Gastrocnemius medialis (tissue), 4 donors: ENCODE data around the gene AADAC. TPM values are rescaled to one million over a fixed set of nuclear protein-coding genes. Genes with fewer than 3 reads are reported as not detected.

Experiments
- ATAC-seq, 2 donors: fragments of 150-250 bp; one replicate each; pipeline ENCODE4 v1.9.1; 2016
- DNase-seq, 2 donors: peaks; one replicate each; pipeline ENCODE4 v3.0.0-alpha.2; 2019
- H3K27ac ChIP-seq, 4 donors: fragments of 200-600 bp; sonication (generic); 1 replicate in 1 of 4; 2 replicates in 3 of 4; pipeline ENCODE4 v1.5.1; 2016 to 2018; ENCODE audit warnings: mild to moderate bottlenecking in 2 of 4, moderate library complexity in 1 of 4
- H3K27me3 ChIP-seq, 3 donors: fragments of 200-600 bp; sonication (generic) in 2 of 3; 1 replicate in 1 of 3; 2 replicates in 2 of 3; pipeline versions ENCODE4 v1.5.1 to v1.6.0; 2016 to 2019; ENCODE audit warnings: mild to moderate bottlenecking in 1 of 3, moderate library complexity in 1 of 3
- H3K36me3 ChIP-seq, 2 donors: fragments of 200-600 bp; sonication (generic) in 1 of 2; one replicate each; pipeline ENCODE4 v1.5.1; 2017 to 2018
- H3K4me1 ChIP-seq, 2 donors: fragments of 200-600 bp; sonication (generic) in 1 of 2; one replicate each; pipeline ENCODE4 v1.5.1; 2016 to 2017; ENCODE audit warnings: mild to moderate bottlenecking in 2 of 2
- H3K4me3 ChIP-seq, 4 donors: fragments of 200-600 bp; sonication (generic) in 3 of 4; 1 replicate in 1 of 4; 2 replicates in 3 of 4; pipeline ENCODE4 v1.5.1; 2016 to 2019; ENCODE audit warnings: mild to moderate bottlenecking in 2 of 4
- H3K9me3 ChIP-seq, 3 donors: fragments of 200-600 bp; sonication (generic) in 2 of 3; 1 replicate in 1 of 3; 2 replicates in 2 of 3; pipeline ENCODE4 v1.5.1; 2016 to 2019
- POLR2A ChIP-seq, 2 donors: fragments of 450-650 bp; IDR thresholded peaks; one replicate each; pipeline ENCODE4 v1.6.1; 2017; ENCODE audit warnings: antibody characterized with exemption in 2 of 2, mild to moderate bottlenecking in 2 of 2, moderate library complexity in 2 of 2
- in situ Hi-C, 4 donors: fragments of 200-750 bp; cut with MboI; loops; one replicate each; pipeline versions ENCODE4 v1.15.0 to v1.8.0; 2017; ENCODE audit warnings: low sequenced_read_pairs in 4 of 4
- intact Hi-C: fragments of 100-400 bp; cut with DNase I; formaldehyde crosslinking; loops from one replicate; pipeline ENCODE4 v1.15.1; 2023; ENCODE audit warnings: low total_unique reads
- total RNA-seq, 4 donors: library from RNA; depleted of rRNA; stranded (reverse); fragments of >200 nt; gene quantifications; one replicate each; pipeline versions ENCODE4 v1.1.0 to v1.2.3, GENCODE V29; 2016
- TF ChIP-seq, protein P1 (sequence below), 5 experiments: fragments of 450-650 bp in 3 of 5; fragments of 200-600 bp in 2 of 5; sonication (generic) in 2 of 5; IDR thresholded peaks in 4 of 5; conservative IDR thresholded peaks in 1 of 5; 1 replicate in 4 of 5; 2 replicates in 1 of 5; pipeline ENCODE4 v1.5.1; 2016 to 2019; ENCODE audit warnings: antibody characterized with exemption in 5 of 5, mild to moderate bottlenecking in 3 of 5, moderate library complexity in 3 of 5

Gene AADAC
- total RNA-seq, 4 donors from 2014 or later, result 0.85 to 1.1 TPM; not detected in 2

- H3K27ac ChIP-seq, result no peak overlapping the region
- H3K36me3 ChIP-seq, result no peaks in the 10 kb centered on the region
- DNase-seq (no peak), ATAC-seq (no peak)
- H3K4me1 ChIP-seq, result no peaks in the 10 kb centered on the region
- intact Hi-C loops (no loop called here), in situ Hi-C loops (no loop called here)
- H3K9me3 ChIP-seq, result no peaks in the 10 kb centered on the region
- H3K27me3 ChIP-seq, result no peaks in the 10 kb centered on the region
- TF ChIP-seq POLR2A (IDR thresholded peaks at IDR 0.05), result no peak
- TF ChIP-seq, protein P1, sequence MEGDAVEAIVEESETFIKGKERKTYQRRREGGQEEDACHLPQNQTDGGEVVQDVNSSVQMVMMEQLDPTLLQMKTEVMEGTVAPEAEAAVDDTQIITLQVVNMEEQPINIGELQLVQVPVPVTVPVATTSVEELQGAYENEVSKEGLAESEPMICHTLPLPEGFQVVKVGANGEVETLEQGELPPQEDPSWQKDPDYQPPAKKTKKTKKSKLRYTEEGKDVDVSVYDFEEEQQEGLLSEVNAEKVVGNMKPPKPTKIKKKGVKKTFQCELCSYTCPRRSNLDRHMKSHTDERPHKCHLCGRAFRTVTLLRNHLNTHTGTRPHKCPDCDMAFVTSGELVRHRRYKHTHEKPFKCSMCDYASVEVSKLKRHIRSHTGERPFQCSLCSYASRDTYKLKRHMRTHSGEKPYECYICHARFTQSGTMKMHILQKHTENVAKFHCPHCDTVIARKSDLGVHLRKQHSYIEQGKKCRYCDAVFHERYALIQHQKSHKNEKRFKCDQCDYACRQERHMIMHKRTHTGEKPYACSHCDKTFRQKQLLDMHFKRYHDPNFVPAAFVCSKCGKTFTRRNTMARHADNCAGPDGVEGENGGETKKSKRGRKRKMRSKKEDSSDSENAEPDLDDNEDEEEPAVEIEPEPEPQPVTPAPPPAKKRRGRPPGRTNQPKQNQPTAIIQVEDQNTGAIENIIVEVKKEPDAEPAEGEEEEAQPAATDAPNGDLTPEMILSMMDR (IDR thresholded peaks at IDR 0.05 in 4 of 5, conservative IDR thresholded peaks at IDR 0.05 in 1 of 5), result no peak
- H3K4me3 ChIP-seq, result no peak overlapping the region
Observed at GRCh38 chr3:151864423-151865101, 50.6 kb downstream of the AADAC start.

GRCh38 chr3:151866711-151867410 lies 52.9 kb downstream of the AADAC start:
- no peaks in the 10 kb centered on the region for H3K27me3 ChIP-seq
- H3K36me3 ChIP-seq, result no peaks in the 10 kb centered on the region
- no peak for TF ChIP-seq POLR2A (IDR thresholded peaks at IDR 0.05)
- TF ChIP-seq, protein P1 (IDR thresholded peaks at IDR 0.05 in 4 of 5, conservative IDR thresholded peaks at IDR 0.05 in 1 of 5), result no peak
- intact Hi-C loops (no loop called here), in situ Hi-C loops (no loop called here)
- H3K4me1 ChIP-seq, result no peaks in the 10 kb centered on the region
- DNase-seq, result no peak
- H3K9me3 ChIP-seq, result no peaks in the 10 kb centered on the region
- no peak overlapping the region for H3K4me3 ChIP-seq
- no peak overlapping the region for H3K27ac ChIP-seq
- ATAC-seq, result no peak

- H3K27me3 ChIP-seq, result no peaks in the 10 kb centered on the region
- ATAC-seq, result no peak
- in situ Hi-C loops, result no loop called here
- no peak for DNase-seq
- no peaks in the 10 kb centered on the region for H3K9me3 ChIP-seq
- no peaks in the 10 kb centered on the region for H3K4me1 ChIP-seq
- no peak overlapping the region for H3K27ac ChIP-seq
- no peak overlapping the region for H3K4me3 ChIP-seq
- intact Hi-C loops, result no loop called here
- no peaks in the 10 kb centered on the region for H3K36me3 ChIP-seq
- TF ChIP-seq POLR2A (IDR thresholded peaks at IDR 0.05), result no peak
- TF ChIP-seq, protein P1 (IDR thresholded peaks at IDR 0.05 in 4 of 5, conservative IDR thresholded peaks at IDR 0.05 in 1 of 5), result no peak
Observed at GRCh38 chr3:151867666-151868065, 53.8 kb downstream of the AADAC start.

DNA sequence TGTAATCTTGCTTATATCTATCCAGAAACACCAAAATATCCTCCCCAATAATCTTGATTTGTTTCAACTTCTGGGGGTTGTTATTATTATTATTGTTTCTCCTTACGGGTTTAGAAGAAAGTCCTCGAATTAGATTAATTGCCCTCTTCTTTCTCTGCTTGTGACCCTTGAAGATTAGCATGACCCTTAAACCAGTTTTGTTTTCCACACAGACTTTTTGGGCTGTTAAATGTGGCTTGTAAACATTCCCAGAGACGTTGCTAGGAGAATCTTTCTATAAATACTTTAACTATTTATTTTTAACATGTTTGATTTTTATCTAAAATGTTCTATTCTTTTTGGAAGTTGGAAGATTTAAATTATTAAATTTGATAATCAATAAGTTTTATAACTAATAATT lies 55.3 kb downstream of the AADAC start:
- H3K27ac ChIP-seq, result no peak overlapping the region
- no peaks in the 10 kb centered on the region for H3K27me3 ChIP-seq
- H3K4me1 ChIP-seq, result peaks cover 0 to 3% of the 10 kb centered on the region in 2 donors
- no peaks in the 10 kb centered on the region for H3K36me3 ChIP-seq
- in situ Hi-C loops (no loop called here), intact Hi-C loops (no loop called here)
- no peak for ATAC-seq
- DNase-seq, result no peak
- H3K4me3 ChIP-seq, result no peak overlapping the region
- no peak for TF ChIP-seq POLR2A (IDR thresholded peaks at IDR 0.05)
- TF ChIP-seq, protein P1 (IDR thresholded peaks at IDR 0.05 in 4 of 5, conservative IDR thresholded peaks at IDR 0.05 in 1 of 5), result no peak
- H3K9me3 ChIP-seq, result no peaks in the 10 kb centered on the region
